ENCODE measurements around the gene DERL2.

GRCh38 chr17:5492970-5493369 is 7.0 kb upstream of the DERL2 start:
- TF ChIP-seq MAX (IDR thresholded peaks at IDR 0.05) = no peak
- no peak for TF ChIP-seq EGR1 (IDR thresholded peaks at IDR 0.05)
- no peak for TF ChIP-seq RAD21 (IDR thresholded peaks at IDR 0.05; ENCODE audit: low read depth)
- no peak for TF ChIP-seq NFIC (IDR thresholded peaks at IDR 0.05)
- no peak for TF ChIP-seq TEAD4 (IDR thresholded peaks at IDR 0.05)
- no peak for TF ChIP-seq CEBPB (IDR thresholded peaks at IDR 0.05)
- TF ChIP-seq USF1 (IDR thresholded peaks at IDR 0.05) = no peak
- no peak for TF ChIP-seq YY1 (IDR thresholded peaks at IDR 0.05; ENCODE audit: low read depth)
- TF ChIP-seq TAF1 (IDR thresholded peaks at IDR 0.05; ENCODE audit: low read depth) = no peak
- TF ChIP-seq EP300 (IDR thresholded peaks at IDR 0.05; ENCODE audit: borderline replicate concordance) = no peak
- TF ChIP-seq REST (IDR thresholded peaks at IDR 0.05; ENCODE audit: low read depth) = no peak
- TF ChIP-seq CREB1 (IDR thresholded peaks at IDR 0.05; ENCODE audit: low read depth) = no peak
- no peak for TF ChIP-seq FOXM1 (IDR thresholded peaks at IDR 0.05; ENCODE audit: borderline replicate concordance, low read depth)

Data from Ishikawa (cell line).